Uterus (tissue), 2 donors: ENCODE results near the gene KBTBD3.

Source experiments
- CTCF ChIP-seq, 4 experiments: fragments of 200-600 bp in 2 of 4; fragments of 450-650 bp in 2 of 4; sonication (generic) in 2 of 4; IDR thresholded peaks; one replicate each; pipeline ENCODE4 v1.5.1; 2016 to 2019; ENCODE audit warnings: antibody characterized with exemption in 4 of 4, mild to moderate bottlenecking in 2 of 4, moderate library complexity in 1 of 4
- POLR2A ChIP-seq, 2 donors: fragments of 450-650 bp; IDR thresholded peaks; one replicate each; pipeline ENCODE4 v1.6.1; 2016; ENCODE audit warnings: antibody characterized with exemption in 2 of 2, mild to moderate bottlenecking in 1 of 2, moderate library complexity in 1 of 2

DNA sequence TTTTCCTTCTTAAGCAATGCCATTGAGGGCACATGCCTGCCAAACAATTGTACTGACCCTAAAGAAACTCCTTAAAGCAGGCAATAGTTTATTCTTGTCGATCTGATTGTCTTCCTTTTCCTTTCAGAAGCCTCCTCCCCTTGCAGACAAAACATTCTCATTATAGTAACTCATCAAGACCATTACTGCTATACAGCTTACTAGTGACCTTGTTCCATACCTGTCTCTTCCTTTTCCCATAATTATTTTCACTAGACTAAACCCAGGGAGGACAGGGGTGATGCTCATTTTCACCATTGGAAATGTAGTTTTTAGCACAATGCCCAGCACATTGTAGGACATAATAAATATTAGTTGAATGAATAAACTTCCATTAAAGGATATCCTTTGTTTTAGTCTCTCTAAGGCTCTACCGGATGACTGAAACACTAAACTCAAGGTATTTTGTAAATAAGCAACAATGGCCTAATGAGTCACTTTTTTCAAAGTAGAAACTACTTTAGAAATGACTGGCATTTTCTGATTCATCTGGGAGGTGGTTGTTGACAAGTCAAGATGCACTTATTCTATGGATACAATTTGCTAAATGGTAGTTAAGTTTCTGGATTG is 45.8 kb downstream of the KBTBD3 start:
- no peak for TF ChIP-seq CTCF (IDR thresholded peaks at IDR 0.05)
- no peak for TF ChIP-seq POLR2A (IDR thresholded peaks at IDR 0.05)
